H4 (cell line): ENCODE measurements around the gene ANKRD24. TPM values are rescaled to one million over a fixed set of nuclear protein-coding genes. Genes with fewer than 3 reads are reported as not detected.
"Not testable (repeated sequence)": the region's sequence is repeated elsewhere in the genome, so short reads cannot be mapped to it uniquely, and the experiment has no call there.

Source experiments
- DNase-seq: peaks from one replicate; pipeline ENCODE4 v3.0.0-alpha.2; 2015; ENCODE audit warnings: low spot score
- total RNA-seq: library from RNA; depleted of rRNA; stranded (reverse); fragments of >200 nt; shearing (Covaris generic); gene quantifications from 2 replicates; pipeline ENCODE4 v1.2.3, GENCODE V29; 2014; rRNA removed

ANKRD24 gene
- total RNA-seq, 1 experiment from 2014 or later: 0.12 TPM

- DNase-seq: no peak
Measured at GRCh38 chr19:4267901-4268815, 85.7 kb downstream of the ANKRD24 start.

- DNase-seq: no peak
Measured at GRCh38 chr19:4268816-4269430, 86.4 kb downstream of the ANKRD24 start.

GRCh38 chr19:4272894-4273293 lies 90.4 kb downstream of the ANKRD24 start:
- no peak for DNase-seq

- not testable (repeated sequence) for DNase-seq
Measured at GRCh38 chr19:4274321-4274686, 91.8 kb downstream of the ANKRD24 start.

Other genes with a start within 250 kb of the ANKRD24 start
- gene NMRK2, start 249.6 kb upstream of the ANKRD24 start, total RNA-seq: not detected in 2 replicates
- 54.5 and 70.3 TPM in 2 replicates for gene DAPK3, start 211.6 kb upstream of the ANKRD24 start, total RNA-seq
- gene EEF2, start 197.2 kb upstream of the ANKRD24 start, total RNA-seq: 588 and 692 TPM in 2 replicates
- 5.7 and 9.9 TPM in 2 replicates for gene PIAS4, start 175.0 kb upstream of the ANKRD24 start, total RNA-seq
- 2.5 and 5.0 TPM in 2 replicates for gene ZBTB7A, start 115.8 kb upstream of the ANKRD24 start, total RNA-seq
- 79.8 and 84.3 TPM in 2 replicates for gene MAP2K2, start 58.6 kb upstream of the ANKRD24 start, total RNA-seq
- not detected in 2 replicates for gene CREB3L3, start 29.1 kb upstream of the ANKRD24 start, total RNA-seq
- gene SIRT6, start 126 bp upstream of the ANKRD24 start, total RNA-seq: 7.6 and 14.3 TPM in 2 replicates
- 0.33 and 1.2 TPM in 2 replicates for gene EBI3, start 46.8 kb downstream of the ANKRD24 start, total RNA-seq
- 20.9 and 28.9 TPM in 2 replicates for gene YJU2, start 64.4 kb downstream of the ANKRD24 start, total RNA-seq
- not detected in 2 replicates for gene SHD, start 96.6 kb downstream of the ANKRD24 start, total RNA-seq
- gene TMIGD2, start 119.7 kb downstream of the ANKRD24 start, total RNA-seq: not detected in 2 replicates
- gene FSD1, start 121.9 kb downstream of the ANKRD24 start, total RNA-seq: 19.0 and 26.7 TPM in 2 replicates
- 0.19 and 0.78 TPM in 2 replicates for gene STAP2, start 156.1 kb downstream of the ANKRD24 start, total RNA-seq
- 1.7 and 2.9 TPM in 2 replicates for gene MPND, start 160.9 kb downstream of the ANKRD24 start, total RNA-seq
- gene SH3GL1, start 217.9 kb downstream of the ANKRD24 start, total RNA-seq: 34.1 TPM in 2 replicates
- gene CHAF1A, start 220.0 kb downstream of the ANKRD24 start, total RNA-seq: 18.6 and 19.0 TPM in 2 replicates